ENCODE data around the gene PHYKPL.
"Not testable (repeated sequence)": the region's sequence is repeated elsewhere in the genome, so short reads cannot be mapped to it uniquely, and the experiment has no call there.

Gene PHYKPL

GRCh38 chr5:178206166-178207101 is 26.2 kb downstream of the PHYKPL start:
- no peak for DNase-seq

GRCh38 chr5:178205749-178206047 is 26.9 kb downstream of the PHYKPL start:
- DNase-seq: no peak

GRCh38 chr5:178204935-178205748 is 27.5 kb downstream of the PHYKPL start:
- peak; percentile 71 for DNase-seq

- DNase-seq: peak; percentile 95
Observed at GRCh38 chr5:178204182-178204934, 28.2 kb downstream of the PHYKPL start, which contains the start of gene HNRNPAB. Gene HNRNPAB (plus strand): TSS chr5:178204533. CDS start chr5:178204838, 305 bp downstream.

GRCh38 chr5:178203670-178204181 is 28.9 kb downstream of the PHYKPL start:
- no peak for DNase-seq

GRCh38 chr5:178202541-178202940 is 30.1 kb downstream of the PHYKPL start:
- no peak for DNase-seq

- no peak for DNase-seq
Observed at GRCh38 chr5:178201927-178202235, 30.7 kb downstream of the PHYKPL start.

- DNase-seq: no peak
Observed at GRCh38 chr5:178201221-178201926, 31.2 kb downstream of the PHYKPL start.

- DNase-seq: no peak
Observed at GRCh38 chr5:178199581-178200434, 32.8 kb downstream of the PHYKPL start.

GRCh38 chr5:178198706-178199105 is 33.9 kb downstream of the PHYKPL start:
- no peak for DNase-seq

GRCh38 chr5:178198151-178198550 is 34.5 kb downstream of the PHYKPL start:
- not testable (repeated sequence) for DNase-seq

- no peak for DNase-seq
Observed at GRCh38 chr5:178196986-178197385, 35.6 kb downstream of the PHYKPL start.

GRCh38 chr5:178196281-178196812 is 36.3 kb downstream of the PHYKPL start:
- no peak for DNase-seq

- DNase-seq: no peak
Observed at GRCh38 chr5:178194026-178194425, 38.6 kb downstream of the PHYKPL start.

GRCh38 chr5:178193251-178193809 is 39.3 kb downstream of the PHYKPL start:
- no peak for DNase-seq

- DNase-seq: no peak
Observed at GRCh38 chr5:178192787-178193186, 39.8 kb downstream of the PHYKPL start.

- DNase-seq: no peak
Observed at GRCh38 chr5:178192244-178192643, 40.4 kb downstream of the PHYKPL start.

GRCh38 chr5:178191661-178192060 is 40.9 kb downstream of the PHYKPL start:
- DNase-seq: no peak

GRCh38 chr5:178189433-178189832 is 43.2 kb downstream of the PHYKPL start:
- no peak for DNase-seq

- DNase-seq: no peak
Observed at GRCh38 chr5:178187014-178187413, 45.6 kb downstream of the PHYKPL start, which contains the start of gene GMCL2. Gene GMCL2 (minus strand): TSS chr5:178187371. CDS start chr5:178187299, 72 bp downstream.

GRCh38 chr5:178186427-178186826 is 46.2 kb downstream of the PHYKPL start:
- no peak for DNase-seq

Measured in CD4-positive, alpha-beta T cell treated with Interleukin-15 for 1 hour (primary cell).